ENCODE results near the gene L3MBTL1.
"Not testable (repeated sequence)": the region's sequence is repeated elsewhere in the genome, so short reads cannot be mapped to it uniquely, and the experiment has no call there.

The L3MBTL1 gene

DNA sequence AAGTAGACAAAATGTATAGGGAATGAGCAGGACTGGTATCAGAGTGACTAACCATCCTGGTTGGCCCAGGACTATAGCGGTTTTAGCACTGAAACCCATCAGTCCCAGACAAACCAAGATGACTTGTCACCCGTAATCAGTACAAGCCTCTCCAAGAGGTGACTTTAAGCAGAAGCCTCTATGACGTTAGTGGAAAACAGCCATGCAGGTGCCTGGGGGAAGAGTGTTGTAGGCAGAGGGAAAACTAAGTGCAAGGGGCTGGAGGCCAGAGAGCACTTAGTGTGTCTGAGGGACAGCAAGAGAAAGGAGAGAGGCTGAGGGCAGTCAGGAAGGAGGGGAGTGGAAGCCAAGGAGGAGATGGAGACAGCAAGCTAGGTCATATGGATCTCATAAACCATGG, 53.5 kb downstream of the L3MBTL1 start:
- no peak for DNase-seq

DNA sequence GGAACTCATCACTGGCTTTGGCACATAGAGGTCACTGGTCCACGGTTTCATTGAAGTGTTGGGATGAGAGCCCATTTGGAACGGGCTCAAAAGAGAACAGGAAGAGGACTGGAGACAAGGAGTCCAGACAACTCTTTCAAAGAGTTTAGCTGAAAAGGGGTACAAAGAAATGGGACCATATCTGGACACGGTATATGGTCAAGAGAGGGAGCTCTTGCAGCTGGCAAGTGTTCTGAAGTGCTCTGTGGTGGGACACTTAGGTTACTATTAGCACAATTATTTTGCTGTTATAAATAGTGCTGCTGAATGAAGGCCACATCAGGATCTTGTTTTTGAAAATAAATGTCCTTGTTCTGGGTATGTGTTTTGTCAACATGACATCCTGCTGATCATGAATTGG, 55.9 kb downstream of the L3MBTL1 start:
- DNase-seq: no peak

DNA sequence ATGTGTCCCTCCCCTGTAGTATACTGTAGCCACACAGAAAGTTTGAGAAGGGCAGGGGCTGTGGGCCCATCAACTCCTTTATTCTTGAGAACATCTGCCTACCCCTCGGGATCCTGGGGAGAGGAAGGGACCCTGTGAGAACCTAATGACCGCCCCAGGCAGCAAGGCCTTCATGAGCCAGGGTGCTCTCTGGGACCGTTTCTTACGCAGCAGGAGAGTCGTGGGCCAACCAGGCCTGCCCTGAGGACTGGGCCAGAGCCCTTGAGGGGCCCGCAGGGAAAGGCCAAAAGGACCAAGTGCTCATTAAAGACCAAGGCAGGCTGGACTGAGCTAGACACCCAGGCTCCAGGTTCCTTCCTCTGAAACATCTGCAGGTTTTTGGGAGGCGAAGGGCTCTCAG, 56.5 kb downstream of the L3MBTL1 start:
- no peak for DNase-seq

DNA sequence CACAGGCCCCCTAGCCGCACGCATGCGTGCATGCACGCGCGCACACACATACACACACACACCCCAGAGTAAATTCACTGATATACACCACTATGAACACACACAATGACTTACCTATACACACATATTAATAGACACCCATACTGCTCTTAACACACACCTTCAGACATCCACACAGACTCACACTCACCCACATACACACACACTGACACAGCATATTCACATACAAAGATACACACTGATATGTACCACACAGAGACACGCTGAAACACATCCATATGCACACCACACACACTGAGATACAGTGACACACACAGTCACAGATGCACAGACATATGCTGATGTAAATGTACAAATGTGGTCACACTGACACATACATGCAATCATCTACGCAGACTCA, 57.0 kb downstream of the L3MBTL1 start:
- no peak for DNase-seq

DNA sequence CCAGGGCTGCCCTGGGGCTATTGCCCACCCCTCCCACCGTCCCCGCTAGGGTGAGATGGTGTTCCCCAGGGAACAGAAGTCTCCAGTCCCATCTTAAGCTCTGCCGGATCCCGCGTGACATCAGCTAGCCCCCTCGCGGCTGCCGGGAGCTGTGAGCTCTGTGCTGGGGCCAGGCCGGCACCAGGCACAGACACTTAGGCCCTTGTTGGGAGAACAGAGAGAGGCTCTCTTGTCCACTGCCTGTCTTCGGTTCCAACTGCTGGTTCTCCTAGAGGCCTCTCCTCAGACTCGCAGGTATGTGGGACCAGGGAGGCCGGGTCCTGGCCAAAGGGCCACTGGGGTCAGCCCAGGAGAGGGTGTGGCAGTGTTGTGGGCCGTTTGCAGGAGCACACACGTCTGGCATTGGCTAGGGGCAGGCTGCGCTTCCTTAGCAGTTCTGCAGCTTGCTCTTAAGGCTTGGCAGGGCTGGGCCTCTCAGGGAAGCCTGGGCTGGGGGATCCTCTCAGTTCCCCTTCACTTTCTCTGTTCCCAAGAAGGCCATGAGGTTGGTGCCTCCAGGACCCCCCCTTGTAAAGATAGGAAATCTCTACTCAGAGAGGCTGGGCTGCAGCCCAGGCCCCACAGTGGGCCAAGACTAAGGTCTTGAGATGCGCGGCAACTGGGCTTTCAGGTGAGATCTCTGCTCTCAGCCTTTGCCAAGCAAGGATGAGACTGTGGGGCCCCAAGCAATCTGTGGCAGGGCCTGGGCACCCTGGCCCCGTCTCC, 57.7 kb downstream of the L3MBTL1 start:
- no peak for DNase-seq

DNA sequence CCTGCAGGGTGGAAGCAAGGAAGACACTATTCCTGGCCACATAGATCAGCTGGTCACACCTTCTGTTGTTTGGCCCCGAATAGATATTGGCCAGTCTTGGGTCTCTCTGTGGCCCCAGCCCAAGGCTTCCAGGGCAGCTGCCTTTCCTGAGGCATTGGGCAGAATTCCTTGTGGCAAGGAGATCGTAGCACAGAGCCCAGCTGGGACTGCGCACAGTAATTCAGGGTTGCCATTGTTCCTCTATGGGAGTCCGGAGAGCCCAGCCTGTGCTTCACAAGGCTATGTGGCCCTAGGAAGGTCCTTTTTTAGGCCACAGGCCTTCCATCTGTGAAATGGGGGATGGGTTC, 58.2 kb downstream of the L3MBTL1 start:
- no peak for DNase-seq

DNA sequence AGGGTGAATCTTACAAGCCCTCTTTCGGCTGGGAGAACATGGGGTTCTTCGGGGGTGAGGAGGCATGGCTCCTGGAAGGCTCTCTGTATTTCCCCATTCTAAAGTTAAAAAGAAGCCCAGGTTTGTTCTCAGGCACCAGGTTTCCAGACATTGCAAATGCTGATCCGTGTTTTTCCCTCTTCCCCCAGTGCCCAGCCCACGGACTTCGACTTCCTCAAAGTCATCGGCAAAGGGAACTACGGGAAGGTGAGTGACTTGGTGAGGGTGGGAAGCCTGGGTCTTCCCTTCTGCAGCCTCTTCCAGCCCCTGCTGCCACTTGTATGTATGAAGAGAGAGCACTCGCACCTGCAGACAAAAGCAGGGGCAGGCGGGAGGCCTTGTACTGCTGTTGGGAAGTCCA, 60.0 kb downstream of the L3MBTL1 start:
- DNase-seq: no peak

DNA sequence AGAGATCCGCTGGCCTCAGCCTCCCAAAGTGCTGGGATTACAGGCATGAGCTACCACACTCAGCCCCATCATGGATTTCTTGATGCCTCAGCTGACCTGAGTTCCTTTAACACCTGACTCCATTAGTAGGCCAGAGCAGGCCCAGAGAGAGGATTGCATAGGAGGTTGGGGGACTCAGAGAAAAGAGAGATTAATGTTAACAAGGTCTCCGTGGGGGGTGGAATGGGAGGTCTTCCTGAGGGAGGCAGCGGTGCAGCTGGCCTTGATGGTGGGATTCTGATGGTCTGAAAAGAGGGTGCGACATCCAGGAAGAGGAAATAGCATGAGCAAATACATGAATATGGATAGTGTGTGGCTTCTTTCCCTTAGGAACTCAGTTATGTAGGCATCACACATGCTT, 61.2 kb downstream of the L3MBTL1 start:
- DNase-seq: no peak

DNA sequence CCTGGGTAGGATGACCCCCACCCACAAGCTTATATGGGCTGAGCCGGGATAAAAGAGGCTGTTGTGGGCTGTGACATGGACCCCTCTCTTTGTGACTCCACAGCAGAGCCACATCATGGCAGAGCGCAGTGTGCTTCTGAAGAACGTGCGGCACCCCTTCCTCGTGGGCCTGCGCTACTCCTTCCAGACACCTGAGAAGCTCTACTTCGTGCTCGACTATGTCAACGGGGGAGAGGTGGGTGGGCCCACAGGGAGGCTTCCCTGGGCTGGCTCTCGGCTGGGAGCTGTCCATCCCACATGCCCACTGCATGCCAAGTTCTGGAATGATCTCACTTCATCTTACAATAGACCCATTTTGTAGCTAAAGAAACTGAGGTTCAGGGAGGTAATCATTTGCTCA, 61.8 kb downstream of the L3MBTL1 start:
- no peak for DNase-seq

DNA sequence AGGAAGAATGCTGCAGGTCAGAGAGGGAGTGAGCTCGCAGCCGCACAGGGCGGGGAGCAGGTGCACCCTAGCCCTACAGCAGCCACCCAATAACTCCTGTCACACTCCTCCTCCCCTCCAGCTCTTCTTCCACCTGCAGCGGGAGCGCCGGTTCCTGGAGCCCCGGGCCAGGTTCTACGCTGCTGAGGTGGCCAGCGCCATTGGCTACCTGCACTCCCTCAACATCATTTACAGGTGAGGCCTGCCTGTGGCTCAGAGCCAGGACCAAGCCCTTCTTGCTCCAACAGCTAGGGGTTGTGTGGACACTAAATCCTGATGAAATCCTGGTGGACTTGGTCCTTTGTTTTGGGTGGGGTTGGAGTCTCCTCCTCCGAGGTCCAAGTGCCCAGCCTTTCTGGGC, 63.0 kb downstream of the L3MBTL1 start:
- DNase-seq: no peak

DNA sequence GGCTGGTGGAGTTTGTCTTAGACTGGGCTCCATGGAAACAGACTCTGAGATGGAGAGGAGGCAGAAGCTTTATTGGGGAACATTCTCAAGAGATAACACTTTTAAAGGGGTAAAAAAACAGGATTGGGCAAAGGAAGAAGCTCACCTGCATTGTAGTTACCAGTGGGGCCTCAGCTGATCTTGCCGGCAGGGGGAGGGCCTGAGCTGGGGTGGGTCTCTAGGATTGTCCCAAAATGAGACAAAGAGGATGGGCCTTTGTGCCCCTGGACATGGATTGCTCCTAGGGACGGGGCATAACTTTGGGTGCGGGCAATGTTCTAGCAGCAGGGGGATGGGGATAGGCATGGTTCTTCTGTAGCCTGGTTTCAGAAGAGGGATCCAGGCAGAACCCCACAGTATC, 63.8 kb downstream of the L3MBTL1 start:
- DNase-seq: no peak

DNA sequence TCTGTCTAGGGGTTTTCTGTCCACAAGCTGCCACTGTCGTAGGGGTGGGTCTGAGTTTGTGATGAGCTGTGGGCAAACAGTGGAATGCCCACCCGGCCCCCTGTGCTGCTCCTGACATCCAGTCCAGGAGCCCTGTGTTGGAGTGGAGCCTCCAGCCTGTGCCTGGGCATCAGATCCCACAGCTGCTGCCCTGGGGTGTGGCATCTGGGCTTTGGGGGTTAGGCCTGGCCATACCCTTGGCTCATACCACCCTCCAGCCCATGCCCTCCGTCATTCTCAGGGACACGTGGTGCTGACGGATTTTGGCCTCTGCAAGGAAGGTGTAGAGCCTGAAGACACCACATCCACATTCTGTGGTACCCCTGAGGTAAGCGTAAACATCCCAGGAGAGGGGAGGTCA, 64.3 kb downstream of the L3MBTL1 start:
- DNase-seq: no peak

DNA sequence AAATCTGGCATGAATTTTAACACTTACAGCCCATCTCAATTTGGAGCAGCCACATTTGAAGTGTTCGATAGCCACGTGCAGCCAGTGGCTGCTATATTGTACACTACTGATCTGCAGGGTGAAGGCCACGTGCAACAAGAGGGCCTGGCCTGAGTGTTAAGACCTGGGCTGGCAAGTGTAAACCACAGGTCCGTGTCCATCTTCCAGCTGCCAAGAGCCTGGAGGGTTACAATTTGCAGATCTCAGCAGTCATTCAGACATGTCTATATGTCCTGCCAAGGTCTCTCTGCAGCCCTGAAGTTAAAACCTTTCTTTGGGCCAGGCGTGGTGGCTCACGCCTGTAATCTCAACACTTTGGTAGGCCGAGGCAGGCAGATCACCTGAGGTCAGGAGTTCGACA, 65.4 kb downstream of the L3MBTL1 start:
- DNase-seq: no peak

DNA sequence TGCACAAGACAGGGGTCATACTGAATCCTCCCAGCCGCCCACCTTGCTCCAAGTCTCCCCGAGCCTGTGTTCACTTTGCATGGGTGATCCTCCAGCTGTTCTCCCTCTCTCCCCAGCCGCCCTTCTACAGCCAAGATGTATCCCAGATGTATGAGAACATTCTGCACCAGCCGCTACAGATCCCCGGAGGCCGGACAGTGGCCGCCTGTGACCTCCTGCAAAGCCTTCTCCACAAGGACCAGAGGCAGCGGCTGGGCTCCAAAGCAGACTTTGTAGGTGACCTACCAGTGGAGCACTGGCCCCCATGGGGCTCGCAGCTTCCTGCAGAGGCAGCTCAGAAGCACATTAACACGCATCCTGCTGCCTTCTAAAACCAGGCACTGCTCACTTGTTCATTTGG, 68.6 kb downstream of the L3MBTL1 start:
- DNase-seq: no peak

DNA sequence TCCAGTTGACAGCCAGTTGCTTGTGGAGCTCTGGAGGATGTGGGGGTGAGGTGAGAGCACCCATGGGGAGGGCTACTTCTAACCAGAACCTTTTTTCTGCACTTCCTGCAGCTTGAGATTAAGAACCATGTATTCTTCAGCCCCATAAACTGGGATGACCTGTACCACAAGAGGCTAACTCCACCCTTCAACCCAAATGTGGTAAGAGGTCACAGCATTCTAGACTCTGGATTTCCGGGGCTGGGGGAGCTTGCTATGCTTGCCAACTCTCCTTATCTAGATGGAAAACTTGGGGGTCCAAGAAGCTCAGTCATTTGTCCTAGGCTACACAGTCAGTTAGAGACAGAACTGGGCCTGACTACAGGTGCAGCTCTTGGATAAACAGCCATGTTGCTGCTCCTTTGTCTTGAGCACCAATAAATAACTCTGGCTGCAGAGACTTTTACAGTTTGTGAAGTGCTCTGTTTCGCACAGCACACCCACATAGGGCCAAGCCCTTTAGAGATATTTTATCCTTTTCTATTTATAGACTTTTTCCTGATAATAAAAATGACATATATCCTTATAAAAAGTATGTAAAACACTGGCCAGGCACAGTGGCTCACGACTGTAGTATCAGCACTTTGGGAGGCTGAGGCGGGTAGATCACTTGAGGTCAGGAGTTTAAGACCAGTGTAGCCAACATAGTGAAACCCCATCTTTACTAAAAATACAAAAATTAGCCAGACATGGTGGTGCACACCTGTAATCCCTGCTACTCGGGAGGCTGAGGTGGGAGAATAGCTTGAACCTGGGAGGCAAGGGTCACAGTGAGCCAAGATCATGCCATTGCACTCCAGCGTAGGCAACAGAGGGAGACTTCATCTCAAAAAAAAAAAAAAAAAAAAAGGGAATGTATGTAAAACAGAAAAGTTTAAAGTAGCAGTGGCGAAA, 72.6 kb downstream of the L3MBTL1 start:
- DNase-seq: no peak

DNA sequence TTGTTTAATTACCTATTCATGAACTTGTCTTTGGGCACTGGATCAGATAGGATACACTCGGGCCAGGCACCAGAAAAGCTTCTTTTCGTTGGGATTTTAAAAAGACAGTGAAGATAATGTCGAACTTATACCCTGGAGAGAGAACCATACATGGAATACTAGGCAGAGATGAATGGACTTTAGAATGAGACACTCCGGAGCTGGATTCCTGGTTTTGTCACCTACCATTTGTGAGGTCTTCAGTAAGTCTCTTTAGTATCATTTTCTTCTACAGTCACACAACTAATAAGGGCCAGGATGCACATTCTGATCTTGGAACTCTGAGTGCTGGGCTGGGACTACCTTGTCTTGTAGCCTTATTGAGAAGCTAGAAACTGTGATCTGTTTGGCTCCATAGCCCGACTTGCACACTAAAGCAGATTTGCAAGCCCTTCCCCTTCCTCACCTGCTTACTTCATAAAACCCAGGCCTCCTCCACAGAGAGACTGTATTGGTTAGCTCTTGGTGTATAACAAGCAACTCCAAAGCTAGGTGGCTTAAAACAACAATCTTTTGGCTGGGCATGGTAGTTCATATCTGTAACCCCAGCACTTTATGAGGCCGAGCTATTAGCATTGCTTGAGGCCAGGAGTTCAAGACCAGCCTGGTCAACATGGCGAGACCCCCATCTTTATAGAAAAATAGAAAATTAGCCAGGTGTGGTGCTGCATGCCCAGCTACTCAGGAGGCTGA, 75.8 kb downstream of the L3MBTL1 start:
- DNase-seq: peak; percentile 30 to 51

DNA sequence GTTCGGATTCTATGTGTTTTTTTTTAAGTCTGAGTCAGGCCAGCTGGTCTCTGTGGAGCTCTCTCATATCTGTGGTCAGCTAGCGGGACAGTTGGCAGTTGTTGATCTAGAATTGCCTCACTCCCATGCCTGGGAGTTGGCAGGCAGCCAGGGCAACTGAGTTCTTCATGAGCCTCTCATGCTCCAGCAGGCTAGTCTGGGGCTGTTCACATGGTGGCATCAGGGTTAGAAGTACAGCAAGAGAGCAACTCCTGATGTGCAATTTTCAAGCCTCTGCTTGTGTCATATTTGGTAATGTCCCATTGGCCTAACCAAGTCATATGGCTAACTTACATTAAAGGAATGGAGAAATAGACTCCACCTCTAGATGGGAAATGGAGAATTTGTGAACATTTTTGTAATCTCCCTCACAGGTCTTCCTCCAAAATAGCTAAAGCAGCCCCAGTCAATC, 76.5 kb downstream of the L3MBTL1 start:
- DNase-seq: no peak

DNA sequence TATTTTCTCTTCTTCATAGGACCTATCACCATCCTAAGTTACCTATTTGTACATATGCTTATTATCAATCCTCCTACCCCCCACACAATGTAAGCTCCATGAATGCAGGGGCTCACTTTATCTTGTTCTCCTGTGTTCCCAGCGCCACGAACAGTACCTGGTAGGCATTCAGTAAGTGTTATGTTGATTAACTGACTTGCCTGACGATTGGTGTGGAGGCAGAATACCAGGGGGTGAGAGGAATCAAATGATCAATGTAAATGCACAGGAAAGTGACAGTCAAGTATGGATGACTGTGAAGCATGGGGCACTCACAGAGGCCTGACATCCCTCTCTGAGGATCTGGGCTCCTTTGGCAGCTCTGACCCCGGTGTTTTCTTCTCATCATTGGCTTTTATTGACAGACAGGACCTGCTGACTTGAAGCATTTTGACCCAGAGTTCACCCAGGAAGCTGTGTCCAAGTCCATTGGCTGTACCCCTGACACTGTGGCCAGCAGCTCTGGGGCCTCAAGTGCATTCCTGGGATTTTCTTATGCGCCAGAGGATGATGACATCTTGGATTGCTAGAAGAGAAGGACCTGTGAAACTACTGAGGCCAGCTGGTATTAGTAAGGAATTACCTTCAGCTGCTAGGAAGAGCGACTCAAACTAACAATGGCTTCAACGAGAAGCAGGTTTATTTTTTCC, 77.1 kb downstream of the L3MBTL1 start:
- DNase-seq: no peak

DNA sequence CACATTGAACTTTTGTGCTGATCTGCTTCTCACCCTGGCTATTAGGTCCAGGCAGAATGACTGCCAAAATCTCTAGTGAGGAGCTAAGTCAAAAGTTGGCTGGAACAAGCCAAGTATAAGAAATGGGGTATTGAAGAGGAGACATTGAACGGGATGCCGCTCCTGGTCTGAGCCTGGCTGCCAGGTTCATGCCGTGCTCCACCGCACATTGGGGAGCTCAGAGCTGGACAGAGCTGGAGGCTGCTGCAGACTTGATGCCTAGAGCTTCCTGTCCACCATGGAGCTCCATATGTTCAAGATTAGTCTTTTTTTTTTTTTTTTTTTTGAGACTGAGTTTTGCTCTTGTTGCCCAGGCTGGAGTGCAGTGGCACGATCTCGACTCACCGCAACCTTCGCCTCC, 79.1 kb downstream of the L3MBTL1 start:
- DNase-seq: no peak

DNA sequence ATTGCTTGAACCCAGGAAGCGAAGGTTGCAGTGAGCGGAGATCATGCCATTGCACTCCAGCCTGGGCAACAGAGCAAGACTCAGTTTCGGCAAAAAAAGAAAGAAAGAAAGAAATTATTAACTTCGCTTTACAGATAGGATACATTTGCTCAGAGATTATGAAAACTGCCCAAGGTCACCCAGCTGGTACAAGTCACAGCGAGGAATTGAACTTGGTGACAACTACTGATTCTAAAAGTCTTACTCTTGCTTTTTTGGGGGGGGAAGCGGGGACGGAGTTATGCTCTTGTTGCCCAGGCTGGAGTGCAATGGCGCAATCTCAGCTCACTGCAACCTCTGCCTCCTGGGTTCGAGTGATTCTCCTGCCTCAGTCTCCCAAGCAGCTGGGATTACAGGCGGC, 81.0 kb downstream of the L3MBTL1 start:
- DNase-seq: not testable (repeated sequence)

DNA sequence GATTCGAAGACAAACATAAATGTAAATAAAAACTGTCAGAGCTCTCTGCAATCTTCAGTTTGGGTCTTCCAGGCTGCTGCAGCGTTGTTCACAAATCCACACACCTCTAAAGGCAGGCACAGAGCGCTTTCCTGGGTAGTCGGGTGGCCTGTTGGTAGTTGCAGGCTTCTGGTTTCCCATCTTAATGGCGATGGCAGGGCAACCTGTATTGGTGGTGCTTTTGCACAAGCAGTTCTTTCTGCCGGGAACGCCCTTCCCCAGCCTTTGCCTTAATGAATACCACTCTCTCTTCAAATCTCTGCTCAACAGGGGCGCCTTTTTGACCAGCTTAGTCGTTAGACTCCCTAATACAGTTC, 82.5 kb downstream of the L3MBTL1 start:
- DNase-seq: peak in 1 of 2 experiments; percentile 55

DNA sequence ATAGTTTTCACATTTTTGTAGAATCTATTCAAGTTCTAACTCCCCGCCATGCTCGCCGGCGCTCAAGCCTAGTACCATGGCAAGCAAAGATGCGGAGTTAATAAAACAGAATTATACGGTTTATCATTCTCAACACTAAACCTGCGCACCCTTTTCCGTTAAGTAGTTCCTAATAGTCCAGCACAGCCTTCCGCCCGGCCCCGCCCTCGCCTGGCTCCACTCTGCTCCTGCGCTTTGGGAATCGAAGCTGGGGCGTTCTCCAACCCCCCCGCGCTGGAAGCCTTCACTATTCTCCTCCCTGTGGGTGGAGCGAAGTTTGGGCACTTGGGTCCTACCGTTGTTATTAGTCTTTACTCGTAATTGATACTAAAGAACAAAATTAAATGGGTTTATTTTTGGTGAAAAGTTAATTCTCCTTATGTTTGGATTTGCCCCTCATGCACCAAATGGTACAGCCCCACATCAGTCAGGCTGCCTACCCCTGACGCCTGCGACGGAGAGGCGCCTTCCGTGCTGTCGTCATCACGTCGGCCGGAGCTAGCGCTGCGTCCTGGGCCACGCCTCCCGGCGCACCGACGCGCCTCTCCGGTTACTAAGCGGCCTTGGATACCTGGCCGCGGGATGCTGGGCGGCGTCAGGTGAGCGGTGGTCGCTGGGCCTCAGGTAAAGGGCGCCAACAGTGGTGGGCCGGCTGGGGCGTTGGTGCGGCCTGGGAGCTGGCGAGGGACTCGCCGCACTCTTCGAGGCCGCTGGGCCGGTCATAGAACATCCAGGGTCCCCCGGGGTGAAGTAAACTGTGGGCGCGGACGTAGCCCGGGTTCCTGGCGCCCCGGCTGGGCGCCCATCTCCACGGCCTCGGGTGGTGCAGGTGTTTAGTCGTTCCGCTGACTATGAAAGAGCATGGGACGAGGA, 83.2 kb downstream of the L3MBTL1 start, which contains the start of gene IFT52:
IFT52 (plus strand) TSS at position 546 of the 912 bp plus-strand sequence. CDS start 3,762 bp downstream, outside the sequence.
- peak; percentile 94 to 98 for DNase-seq

All from NCI-H526 (cell line).